Measurements from ENCODE around the gene KRTAP5-1. TPM values are rescaled to one million over a fixed set of nuclear protein-coding genes. Genes with fewer than 3 reads are reported as not detected.

KRTAP5-1 gene
- total RNA-seq, 1 donor from 2014 or later, result not detected

DNA sequence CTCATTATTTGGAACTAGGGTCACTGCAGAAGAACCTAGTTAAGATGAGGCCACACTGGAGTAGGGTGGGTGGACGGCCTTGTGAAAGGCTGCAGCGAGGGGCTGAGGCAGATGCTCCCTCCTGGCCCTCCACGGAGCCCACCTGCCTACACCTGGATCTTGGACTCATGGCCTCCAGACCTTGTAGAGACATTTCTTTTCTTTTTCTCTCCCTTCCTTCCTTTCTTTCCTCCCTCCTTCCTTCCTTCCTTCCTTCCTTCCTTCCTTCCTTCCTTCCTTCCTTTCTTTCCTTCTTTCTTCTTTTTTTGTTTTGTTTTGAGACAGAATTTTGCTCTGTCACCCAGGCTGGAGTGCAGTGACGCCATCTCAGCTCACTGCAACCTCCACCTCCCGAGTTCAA is 39.7 kb downstream of the KRTAP5-1 start:
- no peak for DNase-seq (ENCODE audit: low spot score)

DNA sequence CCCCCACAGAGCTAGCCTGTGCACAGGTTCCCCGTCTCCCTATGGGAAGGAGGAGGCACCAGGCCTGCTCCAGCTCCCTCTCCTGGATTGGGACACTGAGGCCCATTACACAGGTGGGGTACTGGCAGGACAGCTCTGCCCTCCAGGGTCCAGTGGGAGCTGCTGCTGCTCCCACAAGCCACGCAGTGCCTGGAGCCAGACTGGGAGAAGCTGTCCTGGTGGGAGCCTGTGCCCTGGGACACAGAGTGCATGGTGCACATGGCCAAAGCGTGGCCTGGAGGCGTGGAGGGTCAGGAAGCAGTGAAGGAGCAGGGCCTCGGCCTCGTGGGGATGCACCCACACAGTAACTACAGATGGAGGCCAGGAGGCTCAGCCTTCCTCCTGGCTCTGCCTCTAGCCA is 40.5 kb downstream of the KRTAP5-1 start:
- no peak for DNase-seq (ENCODE audit: low spot score)

DNA sequence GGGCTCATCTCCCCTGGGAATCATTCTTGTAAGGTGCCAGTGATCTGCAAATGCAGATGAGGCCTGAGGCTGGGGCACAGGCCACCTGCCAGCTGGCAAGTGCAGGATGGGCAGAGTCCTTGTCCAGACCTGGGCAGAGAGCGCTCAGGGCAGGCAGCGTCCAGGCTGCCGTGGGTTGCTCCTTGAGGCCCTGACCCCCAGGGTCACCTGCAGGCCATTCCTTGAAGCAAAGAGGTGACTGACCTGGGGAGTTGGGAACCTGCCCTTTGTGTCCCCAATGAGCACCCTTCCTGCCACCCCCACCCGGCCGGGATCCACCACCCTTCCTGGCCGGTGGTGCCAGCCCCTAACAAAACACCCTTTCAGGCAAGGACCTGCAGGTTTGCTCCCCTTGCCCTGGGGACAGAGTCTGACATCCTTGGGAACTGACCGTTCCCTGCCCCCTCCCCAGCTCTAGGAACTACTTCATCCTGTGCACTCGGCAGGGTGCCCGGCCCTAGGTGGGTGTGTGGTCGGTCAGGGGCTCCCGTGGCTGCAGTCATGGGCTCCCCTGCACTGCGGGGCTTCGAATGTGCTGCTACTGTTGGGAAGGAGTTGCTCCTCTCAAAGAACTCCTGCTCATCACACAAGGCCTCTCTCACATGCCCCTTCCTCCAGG is 41.3 kb downstream of the KRTAP5-1 start:
- DNase-seq (ENCODE audit: low spot score), result no peak

DNA sequence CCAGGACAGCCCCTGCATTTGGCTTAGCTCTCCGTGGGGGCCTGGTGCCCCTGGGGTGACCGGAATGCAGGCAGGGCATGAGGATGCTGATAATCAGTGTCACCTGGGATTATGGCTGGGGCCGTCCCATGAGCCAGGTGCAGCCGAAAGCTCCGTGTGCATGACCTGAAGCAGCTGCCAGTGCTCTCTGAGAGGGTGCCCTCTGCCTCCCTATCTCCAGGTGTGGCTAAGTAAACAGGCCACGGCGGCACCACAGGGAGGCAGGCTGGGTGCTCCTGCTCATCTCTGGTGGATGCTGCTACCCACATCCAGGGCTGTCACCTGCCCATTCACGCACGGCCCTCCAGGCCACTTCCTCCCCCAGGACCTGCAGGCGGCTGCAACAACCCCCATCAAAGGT is 42.8 kb downstream of the KRTAP5-1 start:
- no peak for DNase-seq (ENCODE audit: low spot score)

DNA sequence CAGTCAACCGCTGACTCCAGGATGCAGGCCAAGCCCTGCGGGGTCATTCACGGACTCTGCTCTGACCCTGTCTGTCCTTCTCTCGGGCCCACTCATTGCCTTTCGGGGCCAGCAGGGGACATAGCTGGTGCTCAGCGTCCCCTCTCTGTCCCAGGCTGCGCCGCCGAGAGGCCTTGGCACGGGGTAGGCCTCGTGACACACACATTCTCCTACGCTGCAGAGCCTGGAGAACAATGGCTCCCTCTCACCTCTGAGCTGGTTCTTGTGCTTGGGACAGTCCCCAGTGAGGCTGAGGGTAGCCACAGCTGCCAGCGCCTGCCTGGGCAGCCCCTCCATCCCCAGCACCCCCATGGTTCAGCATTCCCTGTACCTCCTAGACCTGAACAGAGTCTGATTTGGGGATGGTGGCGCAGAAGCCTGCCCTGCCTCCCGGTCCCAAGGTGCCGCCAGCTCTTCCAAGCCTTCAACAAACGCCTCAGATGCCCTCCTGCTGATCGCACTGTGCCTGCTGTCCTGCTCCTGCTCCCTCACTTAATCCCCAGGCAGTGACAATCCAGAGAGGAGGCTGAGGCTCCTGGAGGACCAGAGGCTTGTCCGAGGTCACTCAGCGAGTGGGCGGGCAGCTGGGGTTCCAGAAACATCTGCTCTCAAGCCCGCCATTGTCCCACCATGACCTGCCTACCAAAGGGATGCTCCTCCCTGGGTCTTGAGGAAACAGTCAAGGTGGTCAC is 43.4 kb downstream of the KRTAP5-1 start:
- no peak for DNase-seq (ENCODE audit: low spot score)

DNA sequence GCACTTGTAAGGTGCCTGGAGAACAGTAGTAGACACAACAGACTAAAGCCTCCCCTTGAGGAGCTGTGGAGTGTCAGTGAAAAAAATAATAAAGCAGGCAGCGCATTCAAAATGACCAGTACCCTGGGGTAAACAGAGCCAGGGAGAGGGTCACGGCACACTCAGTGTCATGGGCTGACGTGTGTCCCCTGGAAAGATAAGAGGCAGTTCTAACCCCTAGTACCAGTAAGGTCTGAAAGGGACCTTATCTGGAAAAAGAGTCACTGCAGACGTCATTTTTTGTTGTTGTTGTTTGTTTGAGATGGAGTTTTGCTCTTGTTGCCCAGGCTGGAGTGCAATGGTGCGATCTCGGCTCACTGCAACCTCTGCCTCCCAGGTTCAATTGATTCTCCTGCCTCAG is 45.0 kb downstream of the KRTAP5-1 start:
- no peak for DNase-seq (ENCODE audit: low spot score)

DNA sequence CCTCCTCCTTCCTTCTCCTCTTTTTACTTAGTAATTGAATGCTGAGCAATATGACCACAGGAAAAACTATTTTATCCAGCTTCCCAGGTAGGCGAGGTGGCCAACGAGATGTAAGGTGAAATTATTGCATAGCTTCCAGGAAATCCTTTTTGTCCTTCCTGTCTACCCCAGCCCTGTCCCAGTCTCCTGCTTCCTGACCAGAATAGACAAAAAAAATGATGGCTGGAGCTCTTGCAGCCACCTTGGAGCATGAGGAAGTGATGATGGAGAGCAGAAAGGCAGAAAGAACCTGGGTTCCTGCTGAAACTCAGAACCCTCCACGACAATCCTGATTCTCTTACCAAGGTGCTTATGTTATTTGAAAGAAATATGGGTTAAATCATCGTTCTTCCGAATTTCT is 46.9 kb downstream of the KRTAP5-1 start:
- DNase-seq (ENCODE audit: low spot score), result no peak

DNA sequence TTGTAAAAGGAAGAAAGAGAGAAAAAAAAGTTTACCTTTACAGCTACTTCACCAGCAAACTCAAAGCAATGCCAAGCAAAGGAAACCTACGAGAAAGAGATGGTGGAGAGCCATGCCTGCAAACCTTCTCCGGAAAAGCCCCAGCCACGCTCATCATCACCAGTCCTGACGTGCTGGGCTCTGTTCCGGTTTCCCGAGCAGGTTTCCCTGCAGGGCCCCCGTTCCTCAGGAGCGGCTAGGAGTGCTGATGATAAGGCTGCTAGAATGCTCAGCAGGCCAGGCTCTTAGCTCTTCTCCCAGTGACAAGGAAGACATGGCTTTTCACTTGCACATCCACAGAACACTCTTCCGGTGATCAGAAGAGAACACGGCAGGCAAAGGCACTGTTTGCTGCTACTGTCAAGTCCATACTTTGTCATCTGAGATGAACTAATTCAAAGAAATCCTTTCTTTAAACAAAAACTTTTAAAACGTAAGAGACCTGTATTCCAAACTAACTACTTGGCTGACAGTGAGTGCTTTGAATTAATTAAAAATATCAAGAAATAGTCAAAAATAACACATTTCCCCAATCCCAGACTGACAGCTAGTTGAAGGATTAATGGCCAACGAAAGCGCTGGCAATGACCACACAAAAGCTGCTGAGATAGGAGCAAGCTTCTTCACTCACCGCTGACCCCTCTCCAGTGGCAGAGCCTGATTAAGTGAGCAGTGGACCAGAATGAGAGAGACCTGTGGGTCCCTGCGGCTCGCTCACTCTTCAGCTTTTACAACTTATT is 48.8 kb downstream of the KRTAP5-1 start:
- no peak for DNase-seq (ENCODE audit: low spot score)

DNA sequence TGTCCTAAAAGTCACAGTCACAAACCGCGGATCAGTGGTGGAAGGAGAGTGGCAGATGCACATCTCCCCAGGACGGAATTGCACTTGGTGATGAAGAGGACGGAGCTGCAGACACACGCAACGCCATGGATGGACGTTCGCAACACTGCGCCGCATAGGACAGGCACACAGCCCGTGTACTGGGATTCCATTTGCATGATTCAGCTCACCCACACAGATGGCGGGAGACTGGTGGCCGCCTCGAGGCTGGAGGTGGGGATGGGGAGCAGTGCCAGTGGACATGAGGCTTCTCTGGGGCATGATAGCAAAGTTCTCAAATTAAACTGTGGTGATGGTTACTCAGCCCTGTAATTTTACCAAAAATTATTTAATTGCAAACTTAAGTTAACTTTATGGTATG is 50.4 kb downstream of the KRTAP5-1 start:
- DNase-seq (ENCODE audit: low spot score), result no peak

Other genes starting within 250 kb of the KRTAP5-1 start
- gene BRSK2, start 195.3 kb downstream of the KRTAP5-1 start, total RNA-seq, result 1.4 TPM
- 39.8 TPM for gene MOB2, start 98.5 kb downstream of the KRTAP5-1 start, total RNA-seq
- gene DUSP8, start 13.0 kb downstream of the KRTAP5-1 start, total RNA-seq, result 14.8 TPM
- gene KRTAP5-2, start 13.0 kb upstream of the KRTAP5-1 start, total RNA-seq, result not detected
- gene KRTAP5-3, start 23.2 kb upstream of the KRTAP5-1 start, total RNA-seq, result not detected
- gene KRTAP5-4, start 36.9 kb upstream of the KRTAP5-1 start, total RNA-seq, result not detected
- gene KRTAP5-5, start 44.5 kb upstream of the KRTAP5-1 start, total RNA-seq, result not detected
- gene KRTAP5-6, start 111.9 kb upstream of the KRTAP5-1 start, total RNA-seq, result not detected
- gene IFITM10, start 165.3 kb upstream of the KRTAP5-1 start, total RNA-seq, result 1.5 TPM
- 940 TPM for gene CTSD, start 178.6 kb upstream of the KRTAP5-1 start, total RNA-seq
- gene SYT8, start 249.7 kb upstream of the KRTAP5-1 start, total RNA-seq, result not detected

All from mesenteric fat pad (tissue), 1 donor.